AG08396 (cell line): ENCODE results near the gene DRC3.
"Not testable (repeated sequence)": the region's sequence is repeated elsewhere in the genome, so short reads cannot be mapped to it uniquely, and the experiment has no call there.

Experiments used
- DNase-seq: peaks from one replicate; pipeline ENCODE4 v3.0.0; 2012; ENCODE audit warnings: low spot score, mixed read lengths

The DRC3 gene

DNA sequence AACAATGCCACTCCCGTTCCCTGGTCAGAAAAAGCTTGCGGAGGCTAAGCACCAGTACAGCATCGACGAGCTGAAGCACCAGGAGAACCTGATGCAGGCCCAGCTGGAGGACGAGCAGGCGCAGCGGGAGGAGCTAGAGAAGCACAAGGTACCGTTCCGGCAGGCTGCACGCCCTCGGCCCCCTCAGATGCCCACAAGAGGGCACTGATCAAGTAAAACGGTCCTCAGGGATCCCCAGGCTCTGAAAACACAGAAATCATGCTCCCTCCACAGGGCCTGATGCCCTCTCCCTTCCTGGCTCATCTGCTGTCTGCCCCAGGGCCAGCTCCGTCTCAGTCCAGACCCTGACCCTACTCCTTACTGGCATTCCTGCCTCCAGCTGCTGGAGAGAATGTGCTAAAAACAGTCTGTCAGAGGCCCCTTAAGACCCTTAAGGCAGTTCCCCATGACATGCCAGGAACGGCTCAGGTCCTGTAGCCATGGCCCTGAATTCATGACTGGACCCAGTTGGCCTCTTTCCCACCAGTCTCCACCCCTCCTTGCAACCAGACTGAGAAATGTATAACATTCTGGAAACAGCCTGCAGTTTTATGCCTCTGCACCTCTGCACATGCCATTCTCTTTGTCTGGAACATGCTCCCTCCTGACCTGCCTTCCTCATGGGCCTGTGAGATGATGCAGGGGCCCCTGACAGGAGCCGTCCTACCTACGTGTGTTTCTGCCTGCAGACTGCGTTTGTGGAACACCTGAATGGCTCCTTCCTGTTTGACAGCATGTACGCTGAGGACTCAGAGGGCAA lies 21.8 kb downstream of the DRC3 start:
- DNase-seq: no peak

DNA sequence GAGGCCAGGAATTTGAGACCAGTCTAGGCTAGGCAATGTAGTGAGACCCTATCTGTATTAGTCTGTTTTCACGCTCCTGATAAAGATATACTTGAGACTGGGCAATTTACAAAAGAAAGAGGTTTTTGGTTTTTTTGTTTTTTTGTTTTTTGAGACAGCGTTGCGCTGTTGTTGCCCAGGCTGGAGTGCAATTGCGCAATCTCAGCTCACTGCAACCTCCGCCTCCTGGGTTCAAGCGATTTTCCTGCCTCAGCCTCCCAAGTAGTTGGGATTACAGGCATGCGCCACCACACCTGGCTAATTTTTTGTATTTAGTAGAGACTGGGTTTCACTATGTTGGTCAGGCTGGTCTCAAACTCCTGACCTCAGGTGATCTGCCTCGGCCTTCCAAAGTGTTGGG lies 23.2 kb downstream of the DRC3 start:
- not testable (repeated sequence) for DNase-seq

DNA sequence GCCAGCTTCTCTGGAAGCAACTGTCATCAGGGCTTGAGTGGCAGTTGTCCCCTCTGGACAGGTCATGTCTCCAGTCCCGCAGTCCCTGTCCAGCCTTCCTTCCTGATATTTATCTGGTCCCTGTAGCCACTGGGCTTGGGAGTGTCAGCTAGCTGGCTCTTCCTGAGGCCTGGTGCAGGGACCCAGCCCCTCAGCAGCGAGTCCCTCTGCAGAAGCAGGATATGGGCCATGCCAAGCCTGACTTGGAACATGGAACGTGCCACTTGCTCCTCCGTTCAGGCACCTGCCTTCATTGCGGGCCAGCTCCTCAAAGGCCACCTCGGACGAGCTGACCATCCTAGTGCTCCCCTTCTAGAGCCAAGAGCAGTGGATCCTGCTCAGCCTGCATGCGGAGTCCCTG lies 26.3 kb downstream of the DRC3 start:
- DNase-seq: no peak

DNA sequence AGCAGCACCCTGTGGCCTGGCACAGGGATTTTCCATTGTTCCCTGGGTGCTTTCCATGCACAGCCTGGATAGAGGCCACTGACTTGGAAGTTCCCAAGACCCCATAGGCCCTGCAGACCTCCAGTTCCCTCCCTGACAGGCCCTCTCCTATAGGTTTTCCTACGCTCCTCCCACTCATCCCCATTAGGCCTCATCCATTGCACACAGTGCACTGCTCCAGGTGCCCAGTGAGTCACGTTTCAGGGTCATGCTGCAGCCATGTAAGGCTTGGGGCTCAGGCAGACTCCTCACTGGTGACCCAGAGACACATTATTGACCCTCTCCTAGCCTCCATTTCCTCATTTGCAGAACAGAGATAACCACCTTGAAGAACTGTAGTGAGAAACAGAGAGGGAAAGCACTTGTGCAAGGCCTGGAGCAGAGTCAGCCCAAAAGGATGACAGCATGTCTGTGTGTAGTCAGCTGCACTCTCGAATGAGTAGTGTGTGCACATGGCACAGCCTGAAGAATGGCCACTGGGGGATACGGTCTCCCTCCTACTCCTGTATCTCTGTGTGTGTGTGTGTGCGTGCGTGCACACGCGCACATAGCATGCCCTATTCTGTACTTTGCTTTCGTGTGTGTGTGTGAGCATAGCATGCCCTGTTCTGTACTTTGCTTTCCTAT lies 26.8 kb downstream of the DRC3 start:
- DNase-seq: no peak

DNA sequence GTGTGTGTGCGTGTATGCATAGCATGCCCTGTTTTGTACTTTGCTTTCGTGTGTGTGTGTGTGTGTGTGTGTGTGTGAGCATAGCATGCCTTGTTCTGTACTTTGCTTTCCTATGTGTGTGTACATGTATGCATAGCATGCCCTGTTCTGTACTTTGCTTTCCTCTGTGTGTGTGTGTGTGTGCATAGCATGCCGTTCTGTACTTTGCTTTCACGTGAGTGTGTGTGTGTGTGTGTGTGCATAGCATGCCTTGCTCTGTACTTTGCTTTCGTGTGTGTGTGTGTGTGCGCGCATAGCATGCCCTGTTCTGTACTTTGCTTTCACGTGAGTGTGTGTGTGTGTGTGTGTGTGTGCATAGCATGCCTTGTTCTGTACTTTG lies 27.4 kb downstream of the DRC3 start:
- no peak for DNase-seq

DNA sequence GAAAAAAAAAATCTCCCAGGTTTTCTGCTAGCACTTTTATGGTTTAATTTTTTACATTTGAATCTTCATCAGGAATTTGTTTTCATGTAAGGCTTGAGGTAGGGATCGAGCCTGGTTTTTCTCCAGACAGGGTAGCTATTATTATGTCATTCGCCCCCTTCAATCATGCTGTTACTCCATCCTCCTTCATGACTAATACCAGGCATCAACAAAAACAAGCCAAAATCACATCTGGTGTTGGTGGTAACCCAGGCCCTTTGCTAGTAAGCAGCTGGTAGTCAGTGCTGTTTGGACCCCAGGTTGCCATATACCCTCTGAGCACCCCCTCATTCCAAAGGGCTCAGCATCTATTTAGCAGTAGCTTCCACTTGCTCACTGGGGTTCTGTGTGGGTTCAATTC lies 29.5 kb downstream of the DRC3 start:
- peak; percentile 32 for DNase-seq

DNA sequence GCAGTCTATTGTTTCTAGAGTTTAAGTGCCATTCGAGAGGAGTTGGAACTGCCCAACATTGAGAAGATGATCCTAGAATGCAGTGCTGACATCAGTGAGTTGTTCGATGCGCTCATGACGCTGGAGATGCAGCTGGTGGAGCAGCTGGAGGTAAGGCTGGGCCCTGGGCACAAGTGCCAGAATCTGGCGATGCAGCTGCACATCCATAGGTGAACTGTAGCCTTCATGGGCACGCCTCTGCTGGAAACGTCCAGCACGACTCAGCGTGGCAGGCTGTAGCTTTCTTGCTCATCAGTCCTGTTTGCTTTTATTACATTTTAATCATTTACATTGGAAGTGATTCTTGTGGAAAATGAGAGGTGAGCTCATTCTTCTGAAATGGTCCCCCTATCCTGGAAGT lies 31.7 kb downstream of the DRC3 start:
- no peak for DNase-seq

DNA sequence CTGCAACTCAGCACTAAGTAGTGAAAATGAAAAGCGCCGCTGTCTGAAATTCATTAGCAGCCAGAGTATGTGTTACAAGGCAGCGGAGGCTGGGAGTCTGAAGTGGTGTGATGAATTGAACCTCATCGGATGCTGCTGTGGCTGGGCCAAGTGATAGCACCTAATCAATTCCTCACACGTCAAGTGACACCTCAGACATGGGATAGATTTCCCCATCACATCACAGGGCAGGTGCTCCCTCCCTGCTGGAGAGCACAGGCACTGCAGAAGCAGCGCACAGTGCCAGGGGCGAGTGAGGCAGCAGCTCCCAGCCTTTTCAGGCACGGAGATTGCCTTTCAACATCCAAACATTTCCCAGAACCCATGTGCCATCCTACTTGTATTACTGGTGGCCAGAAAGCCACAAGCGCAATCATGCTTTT lies 32.2 kb downstream of the DRC3 start:
- DNase-seq: no peak

DNA sequence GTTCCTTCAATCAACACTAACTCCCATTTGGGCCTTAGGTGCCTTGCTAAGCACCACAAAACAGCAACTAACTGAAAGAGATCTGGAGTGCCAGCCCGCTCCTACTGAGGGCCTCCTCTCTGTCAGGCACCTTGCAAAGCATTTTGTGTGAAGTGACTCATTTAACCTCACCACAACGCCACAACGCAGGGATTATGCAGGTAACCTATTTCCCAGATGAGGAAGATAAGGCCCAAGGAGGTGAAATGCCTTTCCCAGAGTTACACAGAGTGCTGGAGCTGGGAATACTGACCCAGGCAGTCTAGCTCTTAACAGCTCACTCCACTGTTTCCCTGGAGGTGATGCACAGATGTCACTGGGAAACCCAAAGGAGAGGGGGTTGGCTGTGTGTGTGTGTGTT lies 32.8 kb downstream of the DRC3 start:
- no peak for DNase-seq

DNA sequence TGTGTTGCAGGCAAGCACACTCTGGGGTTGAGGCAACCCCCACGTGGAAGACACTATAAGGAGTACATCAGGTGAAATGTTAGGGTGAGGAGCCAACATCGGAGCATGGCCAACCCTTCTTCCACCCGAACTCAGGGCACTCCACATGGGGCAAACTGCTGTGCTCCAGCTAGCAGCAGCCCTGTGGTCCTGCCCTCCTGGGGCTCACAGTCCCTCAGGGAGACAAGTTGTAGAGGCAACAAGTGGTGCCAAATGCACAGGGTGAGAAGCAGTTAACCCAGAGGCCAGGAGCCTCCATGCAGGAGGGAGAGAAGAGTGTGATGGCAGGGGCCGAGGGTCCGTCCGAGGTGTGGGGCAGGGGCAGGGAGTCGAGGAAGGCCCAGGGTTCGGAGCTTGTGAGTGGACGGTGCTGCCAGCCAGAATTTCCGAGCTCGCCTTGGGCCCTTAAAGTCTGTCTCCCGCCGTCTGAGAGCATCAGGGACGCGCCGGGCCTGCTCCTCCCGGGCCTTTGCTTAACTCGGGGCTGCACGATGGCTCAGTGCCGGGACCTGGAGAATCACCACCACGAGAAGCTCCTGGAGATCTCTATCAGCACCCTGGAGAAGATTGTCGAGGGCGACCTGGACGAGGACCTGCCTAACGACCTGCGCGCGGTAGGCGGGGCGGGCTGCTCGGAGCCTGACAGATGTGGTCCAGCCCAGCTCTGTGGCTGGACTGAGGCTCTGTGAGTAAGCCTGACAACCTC lies 34.0 kb downstream of the DRC3 start:
- DNase-seq: no peak

DNA sequence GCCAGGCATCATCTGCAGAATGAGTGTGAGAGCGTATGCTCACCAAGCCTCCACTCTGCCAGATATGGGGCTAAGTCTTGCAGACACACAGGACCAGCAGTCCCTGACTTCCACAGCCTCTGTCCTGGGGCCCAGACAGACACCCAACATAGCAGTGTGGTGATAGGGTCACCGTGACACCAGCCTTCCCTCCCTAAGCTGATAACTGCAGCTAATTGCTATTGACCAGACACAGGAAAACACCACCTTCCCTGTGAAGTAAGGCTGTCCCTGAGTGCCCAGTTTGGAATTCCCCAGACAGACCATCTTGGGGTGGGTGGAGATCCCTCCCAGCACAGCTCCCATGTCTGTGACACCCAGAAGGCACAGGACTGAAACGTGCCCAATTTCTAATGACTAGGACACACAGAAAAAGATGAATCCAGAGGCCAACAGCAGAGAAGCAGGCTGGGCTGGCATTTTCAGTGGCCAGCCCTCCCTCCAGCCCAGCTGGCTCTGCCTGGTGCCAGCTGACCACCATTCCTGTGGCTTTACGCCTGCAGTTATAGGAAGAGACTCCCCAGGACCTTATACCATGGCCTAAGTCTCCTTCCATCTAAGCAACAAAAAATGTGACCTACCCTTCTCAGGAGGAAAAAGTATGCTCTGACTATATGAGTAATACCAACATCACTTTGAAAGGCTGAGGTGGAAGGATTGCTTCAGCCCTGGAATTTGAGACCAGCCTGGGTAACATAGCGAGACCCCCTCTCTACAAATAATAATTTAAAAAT lies 36.0 kb downstream of the DRC3 start:
- peak; percentile 89 for DNase-seq

DNA sequence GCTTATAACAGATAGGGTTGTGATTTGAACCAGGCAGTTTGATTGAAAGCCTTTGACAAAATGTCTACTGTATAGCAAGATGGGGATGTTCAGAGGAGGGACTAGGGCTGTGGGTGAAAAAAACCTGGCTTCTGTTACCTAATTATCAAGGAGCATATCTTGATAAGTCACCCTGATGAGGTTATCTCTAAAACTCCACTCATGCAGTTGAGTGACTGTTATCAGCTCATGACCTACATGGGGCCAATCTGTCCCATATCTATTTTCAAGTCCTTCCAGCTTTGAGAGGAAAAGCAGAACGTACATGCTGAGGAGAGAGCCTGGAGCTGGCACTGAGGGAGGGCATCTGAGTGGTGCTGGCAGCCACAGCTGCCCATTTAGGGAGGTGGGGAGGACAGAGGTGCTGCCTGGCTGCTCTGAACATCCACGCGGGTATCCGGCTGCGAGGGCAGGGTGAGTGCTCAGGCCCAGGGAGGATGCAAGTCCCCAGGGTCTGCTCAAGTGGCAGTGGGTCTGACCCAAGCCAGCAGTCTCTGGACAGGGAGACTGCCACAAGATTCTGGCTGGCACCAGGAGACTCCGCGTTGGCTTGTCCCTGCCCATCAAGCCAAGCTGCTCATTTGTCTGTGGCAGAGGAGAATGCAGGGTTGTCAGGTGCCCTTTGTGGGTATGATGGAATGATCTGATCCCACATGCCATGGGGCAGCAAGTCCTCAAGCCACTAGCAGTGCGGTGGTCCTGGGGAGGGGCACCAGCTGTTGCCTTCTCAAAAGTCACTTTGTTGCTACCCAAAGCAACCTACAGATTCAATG lies 37.2 kb downstream of the DRC3 start:
- no peak for DNase-seq

DNA sequence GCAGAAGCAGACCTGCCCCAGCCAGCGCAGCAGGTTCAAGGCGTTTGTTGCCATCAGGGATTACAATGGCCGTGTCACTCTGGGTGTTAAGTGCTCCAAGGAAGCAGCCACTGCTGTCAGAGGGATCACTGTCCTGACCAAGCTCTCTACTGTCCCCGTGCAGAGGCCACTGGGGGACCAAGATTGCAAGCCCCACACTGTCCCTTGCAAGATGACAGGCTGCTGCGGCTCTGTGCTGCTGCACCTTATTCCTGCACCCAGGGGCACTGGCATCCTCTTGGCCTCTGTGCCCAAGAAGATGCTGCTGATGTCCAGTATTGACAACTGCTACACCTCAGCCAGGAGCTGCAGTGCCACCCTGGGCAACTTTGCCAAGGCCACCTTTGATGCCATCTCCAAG lies 38.6 kb downstream of the DRC3 start:
- no peak for DNase-seq

DNA sequence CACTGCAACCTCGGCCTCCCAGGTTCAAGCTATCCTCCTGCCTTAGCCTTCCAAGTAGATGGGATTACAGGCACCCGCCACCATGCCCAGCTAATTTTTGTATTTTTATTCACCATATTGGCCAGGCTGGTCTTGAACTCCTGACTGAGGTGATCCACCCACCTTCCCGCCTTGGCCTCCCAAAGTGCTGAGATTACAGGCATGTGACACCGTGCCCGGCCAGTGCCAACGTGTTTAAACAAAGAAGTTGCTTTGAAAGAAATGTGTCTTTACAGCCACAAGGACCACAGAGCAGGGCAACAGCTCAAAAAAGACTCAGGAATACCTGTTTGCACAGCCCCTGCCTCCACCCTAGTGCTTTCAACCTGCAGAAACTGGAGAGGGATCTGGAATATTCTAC lies 41.3 kb downstream of the DRC3 start:
- no peak for DNase-seq

DNA sequence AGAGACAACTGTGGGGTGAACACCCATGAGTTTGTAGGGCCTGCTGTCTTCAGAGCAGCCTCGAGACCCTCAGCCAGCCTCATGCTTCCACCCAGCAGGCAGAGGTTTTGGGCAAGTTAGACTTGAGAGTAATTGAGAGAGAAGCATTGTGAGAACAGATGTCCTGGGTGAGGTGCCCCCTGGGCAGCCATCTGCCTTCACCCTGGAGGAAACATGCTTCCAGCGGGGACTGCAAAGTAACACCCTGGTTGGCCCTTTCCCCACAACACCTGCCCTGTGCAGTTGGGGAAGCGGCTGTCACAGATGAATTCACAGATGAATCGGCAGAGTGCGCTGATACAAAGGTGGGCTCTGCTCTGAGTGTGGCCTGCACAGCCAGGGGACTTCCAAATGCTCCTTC lies 42.9 kb downstream of the DRC3 start:
- no peak for DNase-seq

DNA sequence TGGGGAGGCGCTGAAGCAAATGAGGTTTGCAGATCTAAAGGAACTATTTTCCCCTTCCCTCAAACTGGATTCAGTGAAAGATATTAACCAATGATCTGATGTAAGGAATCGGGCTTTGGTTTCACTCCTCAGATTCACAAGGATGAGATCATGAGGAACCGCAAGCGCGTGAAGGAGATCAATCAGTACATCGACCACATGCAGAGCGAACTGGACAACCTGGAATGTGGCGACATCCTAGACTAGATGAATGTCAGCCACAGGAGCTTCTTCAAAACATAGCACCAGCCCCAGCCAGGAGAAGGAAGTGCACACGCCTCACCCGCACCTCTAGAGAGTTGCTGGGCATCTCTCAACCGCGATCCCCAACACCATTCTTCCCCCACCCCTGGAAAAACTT lies 43.8 kb downstream of the DRC3 start:
- no peak for DNase-seq

DNA sequence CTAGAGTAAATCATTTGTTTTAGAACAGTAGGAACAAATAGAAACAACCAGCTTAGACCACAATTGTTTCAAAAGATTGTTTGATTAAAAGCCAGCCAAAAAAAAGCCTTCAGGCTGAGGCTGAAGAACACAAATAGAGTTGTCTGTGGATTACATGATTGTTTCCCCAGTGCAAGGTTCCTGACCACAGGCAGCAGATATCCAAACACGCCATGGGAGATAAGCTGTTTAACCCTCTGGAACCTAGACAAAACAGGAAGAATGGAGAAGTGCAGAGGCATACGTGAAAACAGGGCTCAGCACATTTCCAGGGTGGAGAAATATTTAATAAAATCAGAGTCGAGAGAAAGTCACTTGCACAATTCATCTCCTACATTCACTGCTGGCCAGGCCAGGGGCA lies 45.3 kb downstream of the DRC3 start:
- DNase-seq: no peak

DNA sequence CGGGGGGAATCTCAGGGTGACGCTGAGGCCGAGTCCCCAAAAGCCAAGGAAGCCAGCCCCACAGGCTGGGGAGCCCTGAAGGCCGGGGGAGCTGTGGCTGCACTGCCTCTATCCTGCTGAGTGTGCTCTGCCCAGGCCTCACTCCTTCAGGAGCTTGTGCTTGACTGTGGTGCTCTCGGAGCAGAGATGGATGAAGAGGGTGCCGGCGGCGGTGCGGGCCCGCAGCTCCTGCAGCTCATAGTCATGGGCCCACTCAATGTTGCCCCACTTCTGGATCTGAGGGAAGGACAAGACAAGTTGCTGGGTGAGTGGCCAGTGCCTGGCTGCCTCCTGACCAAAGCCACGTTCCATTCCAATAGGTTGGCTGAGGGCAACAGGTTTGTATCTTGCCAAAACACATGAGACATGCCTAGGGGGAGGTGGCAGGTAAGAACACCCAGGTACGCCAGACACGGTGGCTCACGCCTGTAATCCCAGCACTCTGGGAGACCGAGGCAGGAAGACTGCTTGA lies 45.8 kb downstream of the DRC3 start:
- DNase-seq: no peak

DNA sequence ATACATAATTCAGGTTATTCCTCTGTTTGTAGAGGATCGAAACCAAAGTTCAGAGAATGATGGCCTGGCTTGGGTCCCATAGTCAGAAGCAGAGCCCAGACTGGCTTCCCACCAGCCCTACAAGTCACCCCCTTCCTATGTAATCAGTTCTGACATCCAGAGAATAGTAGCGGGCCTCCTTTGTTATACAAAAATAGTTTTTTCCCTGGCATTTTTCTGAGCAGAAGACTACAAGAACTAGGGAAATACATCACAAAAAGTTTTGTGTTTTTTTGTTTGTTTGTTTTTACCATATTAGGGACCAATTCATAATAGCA lies 47.1 kb downstream of the DRC3 start:
- DNase-seq: no peak

DNA sequence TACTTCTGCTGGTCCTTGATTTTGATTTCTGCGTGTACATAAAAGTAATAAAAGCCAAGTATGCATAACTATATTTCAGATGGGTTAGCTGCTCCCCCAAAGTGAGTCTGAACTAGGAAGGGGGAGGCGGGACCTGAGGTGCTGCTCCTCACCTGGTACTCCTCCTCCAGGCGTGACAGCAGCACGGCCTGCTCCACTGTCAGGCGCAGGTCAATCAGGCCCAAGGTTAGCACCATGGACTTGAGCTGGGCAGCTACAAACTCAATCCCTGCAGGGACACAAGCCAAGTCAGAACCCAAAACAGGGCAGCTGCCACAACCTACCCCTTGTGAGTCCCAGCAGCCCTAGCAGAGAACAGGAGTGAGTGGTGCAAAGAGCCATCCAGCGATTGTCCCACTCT lies 48.3 kb downstream of the DRC3 start:
- DNase-seq: no peak

DNA sequence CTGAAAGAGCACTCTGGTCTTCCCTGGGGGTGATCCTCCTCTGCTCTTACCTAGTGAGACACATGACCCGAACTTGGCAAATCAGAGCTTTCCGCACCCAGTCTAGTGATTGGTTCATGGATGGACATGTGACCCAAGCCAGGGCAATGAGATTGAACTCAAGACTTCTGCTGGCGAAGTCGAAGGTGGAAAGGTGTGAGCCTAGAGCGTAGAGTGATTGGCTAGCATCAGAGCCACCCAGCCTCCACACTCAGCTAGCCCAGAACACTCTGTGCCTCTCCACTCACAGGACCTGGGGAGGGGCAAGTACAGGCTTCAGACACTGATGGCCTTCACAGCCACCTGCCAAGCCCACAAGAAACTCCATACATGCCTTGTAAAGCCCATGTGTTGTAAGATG lies 48.7 kb downstream of the DRC3 start:
- no peak for DNase-seq
